GM21360 (cell line): Measurements from ENCODE around the gene MAGI2.
A peak's percentile ranks its signal among the peaks of the same experiment; 100 is the strongest.

Source experiments
- ATAC-seq: cut with Tn5 transposase; IDR thresholded peaks from one replicate; pipeline ENCODE4 v1.9.1; 2021; ENCODE audit warnings: mild to moderate bottlenecking, moderate library complexity; ENCODE audit not compliant: unreplicated experiment

MAGI2 gene

DNA sequence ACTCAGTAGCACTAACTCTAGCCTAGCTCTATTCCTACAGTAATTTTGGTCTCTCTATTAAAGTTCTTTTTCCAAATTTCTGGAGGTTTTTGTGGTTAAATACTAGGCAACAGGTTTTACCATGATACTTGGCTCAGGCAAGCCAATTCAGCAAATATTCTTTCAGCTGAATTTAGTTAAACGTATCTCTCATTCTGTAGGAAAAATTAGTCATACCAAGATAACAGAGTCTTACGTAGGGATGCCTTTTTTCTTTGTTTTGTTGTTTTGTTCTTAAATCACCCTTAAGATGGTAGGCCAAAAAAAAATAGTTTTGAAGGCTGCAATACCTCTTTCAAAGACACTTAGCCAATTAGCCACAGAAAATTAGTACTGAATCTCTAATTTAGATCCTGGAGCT lies 180.5 kb downstream of the MAGI2 start:
- ATAC-seq = no peak

DNA sequence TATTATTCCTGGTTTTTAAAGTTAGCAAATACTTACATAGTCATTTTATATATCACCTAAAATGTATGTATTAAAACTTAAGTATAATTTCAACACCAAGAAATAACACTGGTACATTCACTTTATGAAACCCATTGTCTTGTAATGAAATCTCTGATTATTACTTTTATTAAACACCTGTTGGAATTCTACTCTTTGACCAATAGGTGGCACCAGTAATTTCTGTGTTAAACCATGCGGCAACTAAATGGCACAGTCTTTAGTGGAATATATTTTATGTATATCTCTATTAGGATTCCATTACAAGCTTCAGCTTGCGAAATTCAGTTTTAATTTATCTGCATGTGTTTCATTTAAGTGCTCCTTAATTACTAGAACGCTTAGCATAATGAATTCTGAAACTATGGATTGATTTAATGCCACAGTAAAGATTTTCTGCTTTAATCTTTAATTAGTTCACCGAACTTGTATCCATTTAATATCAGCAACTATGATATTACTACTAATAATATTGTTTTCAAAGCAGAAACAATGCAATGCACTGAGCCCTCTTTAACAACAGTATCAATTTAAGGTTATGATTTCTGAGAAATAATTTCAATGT lies 181.3 kb downstream of the MAGI2 start:
- ATAC-seq = peak; percentile 86

DNA sequence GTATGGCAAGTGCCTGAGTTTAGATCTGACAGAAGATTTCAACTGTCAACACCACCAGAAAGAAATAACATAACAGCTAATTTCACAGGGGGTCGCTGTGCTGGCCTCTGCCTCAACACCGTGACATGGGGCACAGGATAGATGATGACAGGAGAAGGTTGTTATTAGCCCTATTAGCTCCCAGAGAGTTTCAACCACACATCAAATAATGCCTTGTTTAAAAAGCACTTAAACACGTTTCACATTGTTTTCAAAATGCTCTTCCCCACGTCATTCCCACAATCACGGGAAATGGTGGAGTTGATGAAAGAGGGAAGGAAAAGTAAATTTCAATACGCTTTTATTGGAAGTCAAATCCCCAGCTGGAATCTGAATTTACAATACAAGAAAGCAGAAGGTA lies 184.7 kb downstream of the MAGI2 start:
- ATAC-seq = no peak

DNA sequence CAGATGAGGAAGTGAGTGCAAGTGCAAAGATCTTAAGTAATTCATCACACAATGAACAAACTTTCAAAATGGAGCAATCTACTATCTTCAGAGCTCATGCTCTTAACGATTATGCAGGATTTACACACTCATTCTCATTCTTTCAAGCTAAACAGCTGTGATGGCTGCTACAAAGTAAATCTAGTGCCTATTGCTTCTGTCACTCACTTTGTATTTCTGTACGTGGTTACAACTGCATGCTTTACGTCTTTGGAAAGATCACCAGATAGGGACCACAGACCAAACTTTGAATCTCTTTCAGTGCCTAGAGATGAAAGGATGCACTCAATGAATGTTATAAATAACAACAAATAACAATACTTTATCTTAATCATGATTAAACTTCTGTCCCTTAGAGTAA lies 194.6 kb downstream of the MAGI2 start:
- no peak for ATAC-seq

DNA sequence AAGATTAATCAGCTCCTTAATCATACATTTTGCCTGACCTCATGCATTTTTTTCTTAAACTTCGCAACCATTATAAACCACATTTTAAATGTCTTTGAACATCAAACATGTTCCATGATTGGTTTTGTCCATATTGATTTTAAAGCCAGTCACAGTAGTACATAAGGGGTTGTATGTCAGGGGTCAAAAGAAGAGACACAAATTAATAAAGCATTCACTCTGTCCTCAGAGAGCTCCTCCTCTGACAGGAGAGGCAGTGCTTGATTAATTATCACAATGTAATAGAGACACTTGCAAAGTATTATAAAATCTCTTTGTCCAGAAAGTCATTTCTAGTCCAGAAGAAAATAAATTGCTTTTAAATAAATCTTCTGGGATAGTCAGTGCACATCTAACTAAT lies 195.5 kb downstream of the MAGI2 start:
- no peak for ATAC-seq

DNA sequence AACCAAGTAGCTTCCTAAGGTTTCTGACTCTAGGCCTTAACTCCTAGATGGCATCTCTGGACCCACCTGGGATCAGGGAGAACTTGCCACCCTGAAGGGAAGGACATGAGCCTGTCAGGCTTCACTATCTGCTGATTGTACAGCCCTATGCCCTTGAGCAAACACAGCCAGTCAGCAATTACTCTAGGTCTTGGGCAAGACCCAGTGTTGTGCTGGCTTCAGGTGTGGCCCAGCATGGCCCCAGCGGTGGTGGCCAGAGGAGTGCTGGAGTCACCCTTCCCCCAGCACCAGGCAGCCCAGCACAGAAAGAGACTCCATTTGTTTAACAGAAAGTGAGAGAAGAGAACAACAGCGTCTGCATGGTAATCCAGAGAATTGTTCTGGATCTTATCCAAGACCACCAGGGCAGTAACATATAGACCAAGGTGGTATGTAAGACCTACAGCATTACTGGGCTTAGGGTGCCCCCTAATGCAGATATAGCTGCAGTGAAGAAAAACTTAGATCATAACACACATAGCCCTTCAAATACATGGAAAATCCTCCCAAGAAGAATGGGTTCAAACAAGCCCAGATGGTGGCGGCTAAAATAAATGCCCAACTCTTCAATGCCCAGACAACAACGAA lies 207.7 kb downstream of the MAGI2 start:
- ATAC-seq = no peak

DNA sequence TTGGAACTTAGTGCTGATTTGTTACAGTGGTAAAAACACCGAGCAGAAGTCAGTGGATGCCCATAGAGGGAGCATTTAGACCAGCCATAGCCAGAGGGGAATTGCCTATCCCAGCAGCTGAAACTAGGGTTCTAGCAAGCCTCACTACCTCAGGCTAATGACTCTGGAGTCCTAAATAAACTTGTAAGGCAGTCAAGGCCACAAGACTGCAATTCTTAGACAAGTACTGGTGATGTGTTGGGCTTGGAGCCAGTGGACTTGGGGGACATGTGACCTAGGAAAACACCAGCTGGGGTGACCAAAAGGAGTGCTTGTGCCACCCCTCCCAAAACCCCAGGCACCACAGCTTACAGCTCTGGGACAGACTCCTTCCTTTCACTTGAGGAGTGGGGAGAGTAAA lies 209.0 kb downstream of the MAGI2 start:
- ATAC-seq = no peak

DNA sequence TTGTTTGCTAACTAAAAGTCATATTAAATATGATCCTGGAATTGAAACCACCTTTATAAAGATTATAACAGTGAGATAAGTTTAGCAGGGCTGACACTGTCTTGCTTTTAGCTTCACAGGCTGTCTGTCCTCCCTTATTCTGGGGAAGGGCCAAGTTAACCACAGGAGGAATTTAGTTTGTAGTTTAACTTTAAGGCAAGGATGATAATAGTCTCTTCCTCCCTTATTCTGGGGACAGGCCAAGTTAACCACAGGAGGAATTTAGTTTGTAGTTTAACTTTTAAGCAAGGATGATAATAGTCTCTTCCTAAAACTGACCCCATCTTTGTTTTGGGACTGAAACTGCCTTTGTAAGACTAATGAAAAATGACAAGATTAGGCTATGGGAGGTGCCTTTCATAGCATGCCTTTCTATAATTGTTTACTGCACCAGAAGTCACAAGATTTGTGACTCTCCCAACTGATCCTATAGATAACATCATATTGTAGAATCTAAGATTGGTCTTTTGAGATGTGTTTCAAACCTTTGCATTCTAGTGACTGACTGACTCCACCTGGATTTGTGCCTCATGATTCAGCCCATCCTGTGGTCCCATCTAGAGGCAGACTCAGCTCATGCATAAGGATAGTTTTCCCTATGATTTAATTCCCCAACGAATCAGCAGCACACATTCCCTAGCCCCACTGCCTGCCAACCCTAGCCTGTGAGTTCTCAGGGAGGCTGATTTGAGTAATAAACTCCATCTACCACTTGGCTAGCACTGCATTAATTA lies 212.0 kb downstream of the MAGI2 start:
- ATAC-seq = no peak

DNA sequence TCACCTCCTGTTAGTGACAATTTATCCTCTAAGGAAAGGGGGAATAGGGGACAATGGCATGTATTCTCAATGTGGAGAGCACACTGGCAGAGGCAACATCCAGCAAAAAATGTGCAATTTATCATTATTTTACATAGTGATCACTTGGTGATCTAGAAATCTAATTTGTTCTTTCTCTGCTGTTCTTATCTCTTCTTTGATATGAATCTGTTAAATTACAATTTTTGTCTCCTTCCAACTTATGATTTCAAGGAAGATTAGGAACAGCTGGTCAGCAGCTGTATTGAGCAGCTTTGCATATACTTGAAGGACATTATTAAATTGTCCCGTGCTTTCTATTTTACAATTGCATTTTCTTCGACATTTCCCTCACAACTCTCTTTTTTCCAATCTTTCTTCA lies 213.1 kb downstream of the MAGI2 start:
- no peak for ATAC-seq

DNA sequence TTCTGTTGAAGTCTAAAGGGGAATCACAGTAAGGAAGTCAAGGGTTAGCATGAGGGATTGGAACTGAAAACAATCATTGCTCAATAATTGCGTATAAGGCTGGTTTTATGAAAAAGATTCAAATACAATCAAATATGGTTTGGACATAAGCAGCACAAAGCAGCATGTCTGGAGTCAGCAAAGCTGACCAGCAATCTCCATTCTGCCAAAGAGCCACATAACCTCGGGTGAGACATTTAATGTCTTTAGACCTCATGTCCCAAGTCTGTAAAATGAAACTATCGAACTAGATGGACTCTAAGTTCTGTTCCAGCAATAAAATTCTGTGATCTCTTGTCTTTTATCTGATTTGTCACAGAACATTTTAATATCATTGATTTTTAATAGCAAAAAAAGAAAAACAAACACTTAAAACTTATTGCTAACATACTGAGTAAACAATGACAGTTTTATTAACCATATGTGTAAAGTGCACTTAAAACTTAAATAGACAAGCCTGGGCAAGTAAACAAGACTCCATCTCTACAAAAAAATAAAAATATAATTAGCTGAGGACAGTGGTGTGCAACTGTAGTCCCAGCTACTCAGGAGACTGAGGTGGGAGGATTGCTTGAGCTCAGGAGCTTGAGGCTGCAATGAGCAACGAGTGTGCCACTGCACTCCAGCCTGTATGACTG lies 217.0 kb downstream of the MAGI2 start:
- no peak for ATAC-seq

DNA sequence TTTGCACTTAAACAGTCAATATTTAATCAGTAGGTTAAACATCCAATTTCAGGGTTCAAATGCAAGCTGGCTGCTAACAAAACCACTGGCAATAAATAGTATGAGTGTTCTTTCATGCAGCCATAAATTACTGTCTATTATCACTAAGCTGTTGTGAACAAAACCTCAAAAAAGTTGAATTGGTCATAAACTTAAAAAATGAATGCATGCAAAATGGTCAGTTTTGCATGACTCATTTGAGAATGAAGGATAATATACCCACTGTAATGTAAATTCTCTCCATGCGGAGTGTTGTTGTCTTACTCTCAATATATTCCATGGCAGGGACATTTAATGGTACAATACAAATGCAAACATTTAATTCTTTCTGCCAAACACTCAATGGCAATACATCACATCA lies 226.4 kb downstream of the MAGI2 start:
- no peak for ATAC-seq

DNA sequence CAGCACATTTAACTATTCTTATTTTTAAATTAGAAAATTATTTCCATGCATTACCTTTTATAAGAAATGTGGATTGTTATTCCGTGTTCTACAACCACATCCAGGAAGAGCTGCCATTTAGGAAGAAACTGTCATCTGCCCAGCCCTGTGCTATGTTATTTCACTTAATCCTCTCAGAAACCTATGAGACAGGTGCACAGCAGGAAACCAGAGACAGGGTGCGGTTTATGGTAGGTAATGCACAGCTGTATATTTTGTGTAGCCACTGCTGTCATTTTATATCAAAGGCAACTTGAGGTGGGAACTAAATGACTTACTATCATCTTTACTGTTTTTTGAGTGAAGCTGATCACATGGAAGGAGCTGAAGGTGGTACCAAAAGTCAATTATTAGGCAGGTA lies 232.3 kb downstream of the MAGI2 start:
- ATAC-seq = no peak

DNA sequence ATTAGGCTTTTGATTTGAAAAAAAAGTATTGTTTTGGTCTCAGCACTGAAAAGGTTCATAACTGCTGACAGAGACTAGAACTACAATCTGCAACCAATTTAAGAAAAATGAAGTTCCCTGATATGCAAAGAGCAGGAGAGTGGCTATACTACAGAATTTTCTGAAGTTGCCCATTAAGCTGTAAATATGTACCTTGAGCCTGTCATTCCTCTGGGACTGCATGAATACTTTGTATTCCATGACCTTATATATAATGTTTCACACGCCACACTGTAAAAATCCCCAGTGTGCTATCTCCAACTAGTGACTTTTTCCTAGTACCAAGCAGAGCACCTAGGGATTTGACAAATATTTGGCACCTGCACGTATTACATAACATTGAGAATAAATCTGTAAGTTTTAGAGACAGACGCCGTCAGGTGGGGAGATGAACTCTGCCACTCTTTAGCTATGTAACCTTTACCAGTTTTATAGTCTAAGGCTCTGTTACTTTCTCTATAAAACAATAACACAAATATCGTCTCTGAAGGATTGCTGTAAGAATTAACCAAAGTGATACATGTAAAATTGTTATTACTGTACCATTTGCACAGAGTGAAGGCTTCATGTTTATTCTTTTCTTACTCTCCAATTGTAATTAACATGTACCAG lies 235.4 kb downstream of the MAGI2 start:
- ATAC-seq = no peak

DNA sequence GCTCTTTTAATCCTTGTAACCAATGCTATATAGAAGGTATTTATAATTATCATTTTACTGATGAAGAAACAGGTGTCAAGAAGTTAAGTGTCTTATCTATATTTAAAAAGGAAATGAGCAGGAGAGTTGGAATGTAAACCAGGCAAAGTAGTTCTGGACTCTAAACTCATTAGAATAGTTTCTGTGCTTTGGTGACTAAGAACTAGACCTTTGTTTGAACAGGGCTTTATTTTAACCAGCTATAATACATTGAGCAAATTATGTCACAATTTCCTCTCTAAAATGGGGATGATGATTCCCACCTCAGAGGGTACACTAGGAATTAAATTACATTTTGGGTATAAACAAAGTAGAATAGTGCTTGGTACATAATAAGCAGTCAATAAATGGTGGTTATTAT lies 236.0 kb downstream of the MAGI2 start:
- no peak for ATAC-seq

DNA sequence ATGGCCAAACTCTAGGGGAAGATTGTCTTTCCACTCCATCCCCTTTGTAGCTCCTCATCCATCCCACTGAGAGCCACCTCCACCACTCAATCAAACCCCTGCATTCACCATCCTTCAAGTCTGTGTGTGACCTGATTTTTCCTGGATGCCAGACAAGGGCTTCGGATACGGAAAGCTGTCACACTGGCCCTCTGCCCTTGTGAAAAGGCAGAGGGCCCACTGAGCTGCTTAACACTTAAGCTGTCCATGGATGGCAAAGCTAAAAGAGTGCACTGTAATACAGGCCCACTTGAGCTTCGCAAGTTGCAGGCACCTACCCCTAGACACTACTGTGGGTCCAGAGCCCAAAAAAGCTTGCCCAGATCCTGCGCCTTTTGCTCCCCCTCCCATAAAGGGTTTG lies 237.2 kb downstream of the MAGI2 start:
- no peak for ATAC-seq

DNA sequence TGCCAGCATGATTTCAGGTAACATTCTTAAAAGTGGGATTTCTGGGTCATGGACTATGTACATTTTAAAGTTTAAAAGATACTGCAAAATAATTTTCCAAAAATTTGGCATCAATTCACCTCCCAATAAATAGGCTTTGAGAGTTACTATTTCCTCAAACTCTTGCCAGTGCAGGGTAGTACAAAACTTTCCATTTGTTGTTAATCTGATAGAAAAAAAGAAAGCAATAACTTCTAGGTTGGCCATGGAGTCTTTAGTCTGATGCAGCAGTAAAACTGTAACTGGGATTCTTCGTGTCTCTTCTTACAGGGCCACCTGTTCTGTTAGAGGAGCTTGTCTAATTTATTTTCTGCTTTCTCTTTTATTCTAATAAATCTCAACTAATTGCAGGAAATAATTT lies 241.1 kb downstream of the MAGI2 start:
- no peak for ATAC-seq

DNA sequence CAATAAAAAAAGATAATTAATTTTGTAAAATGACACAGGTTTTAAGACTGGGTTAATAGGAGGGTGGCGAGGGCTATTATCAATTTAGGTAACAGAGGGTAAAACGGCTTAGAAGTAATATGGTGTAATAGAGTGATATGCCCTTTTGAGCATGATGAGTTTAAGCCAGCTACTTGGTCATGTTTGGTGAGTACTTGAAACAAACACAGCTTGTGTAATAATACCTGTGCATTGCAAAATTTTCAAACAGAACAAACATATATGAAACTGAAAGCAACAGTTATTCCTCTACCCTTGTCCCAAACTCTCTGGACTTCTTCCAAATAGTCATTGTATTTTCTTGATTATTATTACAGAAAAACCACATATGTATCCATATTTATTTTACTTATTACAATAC lies 241.7 kb downstream of the MAGI2 start:
- no peak for ATAC-seq

DNA sequence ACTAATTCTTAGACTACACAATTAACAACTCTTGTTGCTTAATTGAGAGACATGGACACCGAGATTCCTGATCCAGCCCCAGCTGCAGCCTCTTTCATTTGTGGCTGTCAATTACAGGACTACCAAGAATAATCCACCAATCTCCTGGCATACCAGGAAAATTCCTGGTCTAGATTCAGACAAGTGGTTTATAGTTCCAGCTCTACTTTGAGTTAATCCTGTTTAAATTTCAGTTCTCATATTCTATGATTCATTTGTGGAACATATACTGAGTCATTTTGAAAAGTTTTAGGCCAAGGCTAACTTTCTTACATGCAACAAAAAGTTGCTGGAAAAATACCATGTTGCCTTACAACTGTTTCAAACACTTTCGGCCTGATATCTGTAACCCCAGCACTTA lies 253.5 kb downstream of the MAGI2 start:
- no peak for ATAC-seq

DNA sequence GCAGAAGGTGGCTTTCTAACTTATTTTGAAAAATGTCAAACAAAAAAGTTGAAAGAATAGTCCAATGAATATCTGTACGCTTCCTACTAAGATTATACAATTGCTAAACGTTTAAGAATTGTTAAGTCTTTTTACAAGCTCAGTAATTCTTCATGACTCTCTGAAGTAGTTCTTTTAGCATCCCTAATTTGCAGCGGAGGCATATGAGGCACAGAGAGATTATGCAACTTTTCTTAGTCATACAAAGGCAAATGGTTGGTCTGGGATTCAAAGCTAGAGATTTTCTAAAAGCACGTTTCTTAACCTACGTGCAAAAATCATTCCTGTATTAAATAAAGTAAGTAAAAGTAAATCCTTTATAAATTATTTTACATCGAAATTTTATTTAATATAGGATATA lies 254.2 kb downstream of the MAGI2 start:
- ATAC-seq = no peak

DNA sequence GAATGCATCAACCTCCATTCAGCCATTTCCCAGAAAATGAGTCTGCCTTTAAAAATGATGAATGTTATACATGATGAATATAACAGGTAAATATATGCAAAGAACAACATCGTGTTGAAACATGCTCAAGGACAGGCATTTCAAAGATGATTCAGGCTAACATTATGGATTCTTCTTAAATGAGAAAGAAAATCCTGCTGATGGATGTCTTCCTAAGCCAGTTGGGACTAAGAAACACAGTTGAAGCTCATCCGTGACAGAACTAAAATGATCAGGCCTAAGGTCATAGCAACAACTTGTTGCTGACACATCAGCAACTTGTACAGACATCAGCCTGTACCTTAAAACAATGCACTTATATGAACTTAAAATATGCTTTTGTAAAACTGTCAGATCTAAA lies 267.9 kb downstream of the MAGI2 start:
- no peak for ATAC-seq

DNA sequence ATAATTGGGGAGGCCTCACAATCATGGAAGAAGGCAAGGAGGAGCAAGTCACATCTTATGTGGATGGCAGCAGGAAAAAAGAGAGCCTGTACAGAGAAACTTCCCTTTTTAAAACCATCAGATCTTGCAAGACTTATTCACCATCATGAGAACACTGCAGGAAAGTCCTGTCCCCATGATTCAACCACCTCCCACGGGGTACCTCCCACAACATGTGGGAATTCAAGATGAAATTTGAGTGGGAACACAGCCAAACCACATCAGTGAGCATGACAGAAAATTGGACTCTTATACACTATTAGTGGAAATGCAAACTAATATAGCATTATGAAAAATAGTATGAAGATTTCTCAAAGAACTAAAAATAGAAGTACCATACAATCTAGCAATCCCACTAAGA lies 271.2 kb downstream of the MAGI2 start:
- ATAC-seq = no peak
